Astrocyte (in vitro differentiated cells and primary cell): ENCODE data around the gene DHTKD1. TPM values are rescaled to one million over a fixed set of nuclear protein-coding genes. Genes with fewer than 3 reads are reported as not detected.

Experiments used
- DNase-seq: peaks from one replicate; pipeline ENCODE4 v3.0.0-alpha.2; 2010; ENCODE audit warnings: low read depth
- FAIRE-seq: peaks from 2 replicates; lab custom pipeline; 2011; peaks lifted over from hg19 to GRCh38; lab: Jason Lieb, UNC
- H2AFZ ChIP-seq: 2 replicates; pipeline ENCODE4 v1.6.0; 2012; ENCODE audit warnings: low read depth, low read length, inconsistent platforms
- H3K27ac ChIP-seq: 2 replicates; pipeline ENCODE4 v1.5.1; 2011; ENCODE audit warnings: low read depth, low read length, inconsistent platforms
- H3K27me3 ChIP-seq: 2 replicates; pipeline ENCODE4 v1.6.0; 2011; ENCODE audit warnings: low read length, inconsistent platforms; ENCODE audit not compliant: insufficient read depth
- H3K36me3 ChIP-seq: 2 replicates; pipeline ENCODE4 v1.5.1; 2011; ENCODE audit warnings: low read length, inconsistent platforms; ENCODE audit not compliant: insufficient read depth
- H3K4me1 ChIP-seq: 2 replicates; pipeline ENCODE4 v1.5.1; 2011; ENCODE audit warnings: low read length, inconsistent platforms; ENCODE audit not compliant: insufficient read depth
- H3K4me2 ChIP-seq: 2 replicates; pipeline ENCODE4 v1.6.0; 2012; ENCODE audit warnings: low read length, inconsistent platforms
- H3K4me3 ChIP-seq: 2 replicates; pipeline ENCODE4 v1.5.1; 2011; ENCODE audit warnings: low read depth, mild to moderate bottlenecking, low read length, inconsistent platforms; ENCODE audit not compliant: insufficient read depth
- H3K79me2 ChIP-seq: 2 replicates; pipeline ENCODE4 v1.6.0; 2012; ENCODE audit warnings: mild to moderate bottlenecking, low read length, inconsistent platforms; ENCODE audit not compliant: insufficient read depth
- H3K9ac ChIP-seq: 2 replicates; pipeline ENCODE4 v1.6.0; 2012; ENCODE audit warnings: mild to moderate bottlenecking, low read length, inconsistent platforms
- H3K9me3 ChIP-seq: 2 replicates; pipeline ENCODE4 v1.5.1; 2012; ENCODE audit warnings: low read depth, mild to moderate bottlenecking, low read length, inconsistent platforms; ENCODE audit not compliant: insufficient read depth
- H4K20me1 ChIP-seq: 2 replicates; pipeline ENCODE4 v1.6.0; 2012; ENCODE audit warnings: low read length, inconsistent platforms; ENCODE audit not compliant: insufficient read depth
- H3K27ac Mint-ChIP-seq: one replicate; pipeline ENCODE4 v1.8.0; 2021; ENCODE audit warnings: mild to moderate bottlenecking, mixed read lengths; ENCODE audit not compliant: unreplicated experiment
- H3K27me3 Mint-ChIP-seq: one replicate; pipeline ENCODE4 v1.8.0; 2021; ENCODE audit warnings: low read depth, mixed read lengths; ENCODE audit not compliant: unreplicated experiment
- H3K36me3 Mint-ChIP-seq: one replicate; pipeline ENCODE4 v1.8.0; 2021; ENCODE audit warnings: low read depth, mixed read lengths; ENCODE audit not compliant: unreplicated experiment
- H3K4me1 Mint-ChIP-seq: one replicate; pipeline ENCODE4 v1.8.0; 2021; ENCODE audit warnings: low read depth, mixed read lengths; ENCODE audit not compliant: unreplicated experiment
- H3K4me3 Mint-ChIP-seq: one replicate; pipeline ENCODE4 v1.8.0; 2021; ENCODE audit warnings: mild to moderate bottlenecking, moderate library complexity, mixed read lengths; ENCODE audit not compliant: unreplicated experiment
- H3K9me3 Mint-ChIP-seq: one replicate; pipeline ENCODE4 v1.8.0; 2021; ENCODE audit warnings: mild to moderate bottlenecking, mixed read lengths; ENCODE audit not compliant: unreplicated experiment
- CTCF ChIP-seq: IDR thresholded peaks from 2 replicates; pipeline ENCODE4 v1.5.1; 2011; ENCODE audit warnings: low read depth, mild to moderate bottlenecking, inconsistent platforms, low read length, moderate library complexity; ENCODE audit not compliant: insufficient read depth
- EZH2 ChIP-seq: IDR thresholded peaks from 2 replicates; pipeline ENCODE4 v1.6.1; 2012; ENCODE audit warnings: mild to moderate bottlenecking, low read length, inconsistent platforms; ENCODE audit not compliant: insufficient read depth
- total RNA-seq: library from RNA; stranded (reverse); gene quantifications from 2 replicates; pipeline ENCODE4 v1.2.1, GENCODE V29; 2021

Gene DHTKD1
- total RNA-seq, 1 donor from 2014 or later, result 19.5 TPM

- Histone ChIP-seq H3K79me2 (peaks cover 45% of the 10 kb centered on the region), H2AFZ (peak within 1 kb of the TSS; percentile 83), H3K27ac (peak within 1 kb of the TSS; percentile 100), H3K4me1 (peaks cover 11% of the 10 kb centered on the region), H3K27me3 (peaks cover 5% of the 10 kb centered on the region), H3K9me3 (no peaks in the 10 kb centered on the region), H4K20me1 (no peaks in the 10 kb centered on the region), H3K9ac (peak within 1 kb of the TSS; percentile 97), H3K4me2 (peak within 1 kb of the TSS; percentile 96), H3K4me3 (peak within 1 kb of the TSS; percentile 95), H3K36me3 (no peaks in the 10 kb centered on the region)
- FAIRE-seq, result peak; percentile 17
- H3K27ac Mint-ChIP-seq, result peak within 1 kb of the TSS; percentile 99
- peak within 1 kb of the TSS; percentile 92 for H3K4me3 Mint-ChIP-seq
- peaks cover 12% of the 10 kb centered on the region for H3K4me1 Mint-ChIP-seq
- no peaks in the 10 kb centered on the region for H3K27me3 Mint-ChIP-seq
- H3K36me3 Mint-ChIP-seq, result no peaks in the 10 kb centered on the region
- H3K9me3 Mint-ChIP-seq, result peaks cover 1% of the 10 kb centered on the region
- TF ChIP-seq CTCF (no peak), EZH2 (no peak)
- DNase-seq, result peak; percentile 97
These were observed 25.7 kb upstream of the DHTKD1 start, which contains the start of gene UPF2 for GRCh38 chr10:12042797-12043651. UPF2 (minus strand) TSS chr10:12042809; CDS start chr10:12035423, 7,386 bp downstream.

GRCh38 chr10:12045596-12045995 is 23.2 kb upstream of the DHTKD1 start:
- peaks cover 20% of the 10 kb centered on the region for H3K79me2 ChIP-seq
- no peaks in the 10 kb centered on the region for H3K9me3 ChIP-seq
- H3K4me3 ChIP-seq, result no peak overlapping the region
- no peaks in the 10 kb centered on the region for H3K27me3 Mint-ChIP-seq
- no peaks in the 10 kb centered on the region for H3K36me3 ChIP-seq
- peaks cover 11% of the 10 kb centered on the region for H3K4me1 ChIP-seq
- TF ChIP-seq EZH2, result no peak
- TF ChIP-seq CTCF, result no peak
- no peak for FAIRE-seq
- no peak overlapping the region for H3K27ac Mint-ChIP-seq
- DNase-seq, result no peak
- no peak overlapping the region for H3K27ac ChIP-seq
- H3K4me2 ChIP-seq, result no peak overlapping the region
- no peaks in the 10 kb centered on the region for H4K20me1 ChIP-seq
- H3K9me3 Mint-ChIP-seq, result peaks cover 1% of the 10 kb centered on the region
- H3K9ac ChIP-seq, result no peak overlapping the region
- H3K36me3 Mint-ChIP-seq, result no peaks in the 10 kb centered on the region
- no peak overlapping the region for H3K4me3 Mint-ChIP-seq
- H3K4me1 Mint-ChIP-seq, result peaks cover 11% of the 10 kb centered on the region
- H3K27me3 ChIP-seq, result peaks cover 5% of the 10 kb centered on the region
- no peak overlapping the region for H2AFZ ChIP-seq

- Histone ChIP-seq H3K27me3 (peaks cover 5% of the 10 kb centered on the region), H4K20me1 (no peaks in the 10 kb centered on the region), H3K36me3 (no peaks in the 10 kb centered on the region), H3K79me2 (no peaks in the 10 kb centered on the region), H3K9me3 (no peaks in the 10 kb centered on the region), H3K4me2 (no peak overlapping the region), H2AFZ (no peak overlapping the region), H3K9ac (no peak overlapping the region), H3K4me3 (no peak overlapping the region), H3K4me1 (peaks cover 3% of the 10 kb centered on the region), H3K27ac (no peak overlapping the region)
- no peak for TF ChIP-seq CTCF
- TF ChIP-seq EZH2, result no peak
- no peak overlapping the region for H3K27ac Mint-ChIP-seq
- H3K36me3 Mint-ChIP-seq, result no peaks in the 10 kb centered on the region
- H3K9me3 Mint-ChIP-seq, result no peaks in the 10 kb centered on the region
- H3K27me3 Mint-ChIP-seq, result no peaks in the 10 kb centered on the region
- no peak for DNase-seq
- H3K4me1 Mint-ChIP-seq, result no peaks in the 10 kb centered on the region
- FAIRE-seq, result no peak
- no peak overlapping the region for H3K4me3 Mint-ChIP-seq
These were observed 20.2 kb upstream of the DHTKD1 start for GRCh38 chr10:12048547-12048946.
